ENCODE results near the gene PIPOX. TPM values are rescaled to one million over a fixed set of nuclear protein-coding genes. Genes with fewer than 3 reads are reported as not detected.

PIPOX gene
- total and polyA plus RNA-seq, 2 of the 8 experiments (the other 6 are each of a cell fraction or from before 2014, with no cell fraction given), result 57.2 to 99.6 TPM

GRCh38 chr17:28997806-28998205, 45.1 kb upstream of the PIPOX start (continued):
- TF ChIP-seq TBP (IDR thresholded peaks at IDR 0.05; ENCODE audit: low read depth, low read length) (no peak), EGR1 (IDR thresholded peaks at IDR 0.05; ENCODE audit: borderline replicate concordance, low read depth, low read length) (no peak), SIX5 (IDR thresholded peaks at IDR 0.05; ENCODE audit: low read depth, low read length) (no peak)
